Measurements from ENCODE around the gene GBA3. TPM values are rescaled to one million over a fixed set of nuclear protein-coding genes. Genes with fewer than 3 reads are reported as not detected.

Gene GBA3
- total and polyA plus RNA-seq, 2 experiments from 2014 or later, result not detected

- no peak for TF ChIP-seq REST (IDR thresholded peaks at IDR 0.05; ENCODE audit: unreplicated experiment)
- no peak for TF ChIP-seq POLR2AphosphoS5 (IDR thresholded peaks at IDR 0.05; ENCODE audit: low read depth)
- no peak for TF ChIP-seq ZNF114 (CRISPR knock-in tag; IDR thresholded peaks at IDR 0.05)
- TF ChIP-seq ETS1 (IDR thresholded peaks at IDR 0.05), result no peak
- no peak for TF ChIP-seq STAT1 (IDR thresholded peaks at IDR 0.05; ENCODE audit: unreplicated experiment)
- no peak for TF ChIP-seq EZH2phosphoT487 (IDR thresholded peaks at IDR 0.05; ENCODE audit: unreplicated experiment)
- no peak for TF ChIP-seq EZH2 (IDR thresholded peaks at IDR 0.05; ENCODE audit: low read depth, unreplicated experiment)
Measured at GRCh38 chr4:22661443-22661842, 31.3 kb upstream of the GBA3 start (continued).

- H3K36me3 Mint-ChIP-seq (ENCODE audit: low read depth), result no peaks in the 10 kb centered on the region
- H3K27me3 ChIP-seq (ENCODE audit: insufficient read depth), result no peaks in the 10 kb centered on the region
- H3K79me2 ChIP-seq (replicated peaks; ENCODE audit: insufficient read depth), result no peaks in the 10 kb centered on the region
- no peaks in the 10 kb centered on the region for H3K9me2 ChIP-seq (ENCODE audit: insufficient read depth)
- no peak for DNase-seq (ENCODE audit: low spot score)
- H3F3A ChIP-seq (replicated peaks; ENCODE audit: low read depth), result no peaks in the 10 kb centered on the region
- no peaks in the 10 kb centered on the region for H3K4me1 Mint-ChIP-seq
- no peak overlapping the region for H3K27ac ChIP-seq (ENCODE audit: low read depth)
- no peak overlapping the region for H3K4me3 ChIP-seq
- H3K4me3 Mint-ChIP-seq, result no peak overlapping the region
- H2AFZ ChIP-seq, result peak overlapping the region; percentile 34; the same call in 1 of the 2 replicates
- no peaks in the 10 kb centered on the region for H4K20me1 ChIP-seq (replicated peaks; ENCODE audit: insufficient read depth)
- no peak for ATAC-seq
- no peak for TF ChIP-seq EZH2phosphoT487 (IDR thresholded peaks at IDR 0.05; ENCODE audit: unreplicated experiment)
- peak in 1 of 2 experiments; percentile 23; a peak in 2 of 4 replicates for TF ChIP-seq CTCF (conservative IDR thresholded peaks at IDR 0.05; ENCODE audit: low read depth in 2 of 2)
- H3K27me3 Mint-ChIP-seq (ENCODE audit: insufficient read depth, low read depth, poor library complexity), result peaks cover 1% of the 10 kb centered on the region
- no peak overlapping the region for H3K27ac Mint-ChIP-seq
- no peaks in the 10 kb centered on the region for H3K36me3 ChIP-seq (ENCODE audit: insufficient read depth)
- H3K4me2 ChIP-seq, result no peak overlapping the region
- no peaks in the 10 kb centered on the region for H3K9me3 Mint-ChIP-seq
- no peaks in the 10 kb centered on the region for H3K4me1 ChIP-seq (ENCODE audit: insufficient read depth)
Measured at GRCh38 chr4:22667332-22667940, 25.3 kb upstream of the GBA3 start.
